ENCODE data around the gene CDC42BPB. TPM values are rescaled to one million over a fixed set of nuclear protein-coding genes. Genes with fewer than 3 reads are reported as not detected.

Gene CDC42BPB
- total and polyA plus RNA-seq, 2 of the 4 experiments (the other 2 are of a cell fraction): 49.1 to 81.4 TPM

GRCh38 chr14:103022002-103022684, 35.2 kb downstream of the CDC42BPB start:
- Histone ChIP-seq H3K36me3 (ENCODE audit: control insufficient read depth, insufficient read depth, low read length) (peaks cover 3% of the 10 kb centered on the region), H3K23ac (ENCODE audit: low read depth, low read length) (peak overlapping the region; percentile 45), H3K4me3 (ENCODE audit: insufficient read depth, low read depth, low read length) (no peak overlapping the region), H4K20me1 (ENCODE audit: insufficient read depth, low read length) (peaks cover 58% of the 10 kb centered on the region), H2BK20ac (ENCODE audit: low read depth, low read length) (peak overlapping the region; percentile 5; the same call in 1 of the 2 replicates), H2AK9ac (replicated peaks; ENCODE audit: low read depth, low read length, poor library complexity) (peak overlapping the region; percentile 74), H4K5ac (ENCODE audit: low read depth, low read length) (no peak overlapping the region), H3K27me3 (ENCODE audit: control insufficient read depth, insufficient read depth, low read length) (no peaks in the 10 kb centered on the region), H3K4me2 (ENCODE audit: low read depth, low read length) (peak overlapping the region; percentile 59), H3K9me1 (ENCODE audit: insufficient read depth, low read length) (peaks cover 30% of the 10 kb centered on the region), H2BK5ac (ENCODE audit: low read depth, low read length, poor library complexity, severe bottlenecking) (peak overlapping the region; percentile 56), H3K18ac (ENCODE audit: low read depth, low read length) (no peak overlapping the region), H2AFZ (replicated peaks; ENCODE audit: low read length, poor library complexity) (peak overlapping the region; percentile 70), H3K4ac (ENCODE audit: low read depth, low read length) (peak overlapping the region; percentile 61), H2BK15ac (ENCODE audit: low read depth, low read length) (no peak overlapping the region), H3K56ac (ENCODE audit: extremely low read depth, insufficient read depth, low read length) (no peak overlapping the region), H3K4me1 (ENCODE audit: control insufficient read depth, insufficient read depth, low read length) (peaks cover 19% of the 10 kb centered on the region), H3K9ac (ENCODE audit: low read depth, low read length) (no peak overlapping the region), H2BK120ac (ENCODE audit: low read depth, low read length) (peak overlapping the region; percentile 50; the same call in 1 of the 2 replicates), H2AK5ac (ENCODE audit: low read depth, low read length) (peak overlapping the region; percentile 74), H3K14ac (replicated peaks; ENCODE audit: low read depth, low read length) (peak overlapping the region; percentile 57), H3K27ac (ENCODE audit: insufficient read depth, low read length) (peak overlapping the region; percentile 34), H3K79me1 (ENCODE audit: low read depth in 1 of 2, low read length in 2 of 2) (peaks cover 29 to 76% of the 10 kb centered on the region in 2 experiments; a peak in 3 of 4 replicates), H4K8ac (ENCODE audit: low read depth in 2 of 2, low read length in 2 of 2) (peak overlapping the region in 1 of 2 experiments; percentile 82; a peak in 2 of 4 replicates), H3K9me3 (ENCODE audit: control insufficient read depth, insufficient read depth, low read length) (no peaks in the 10 kb centered on the region), H4K91ac (ENCODE audit: insufficient read depth, low read depth, low read length) (peak overlapping the region; percentile 4; the same call in 1 of the 2 replicates)
- WGBS, 2 experiments (ENCODE audit: extremely low coverage in 2 of 2, insufficient read length in 1 of 2): 71% methylated on average over 5 of the region's 12 CpGs; no CpG with 5 or more reads in 1 of the 2 experiments
- peak; percentile 48 for DNase-seq
- dilution Hi-C loops (cut with HindIII; ENCODE audit: low sequenced_read_pairs, unreplicated experiment) (no loop called here), intact Hi-C loops (cut with micrococcal nuclease) (loop anchor here (5.0 kb wide), 1 partner anchor 35 kb away; the partner anchor contains the start of gene CDC42BPB), in situ Hi-C loops (cut with MboI; ENCODE audit: low sequenced_read_pairs) (no loop called here)
- peak; percentile 64 for ATAC-seq (ENCODE audit: low read depth)
- ChIA-PET CTCF (interaction anchor here (0.6 kb wide), 2 partner anchors 58 to 139 kb away, joined by 3 read pairs; no protein-coding TSS in a partner anchor), POLR2A (ENCODE audit: unreplicated experiment) (no interaction called here)
- TF ChIP-seq BHLHE40 (IDR thresholded peaks at IDR 0.05; ENCODE audit: low read depth, low read length) (peak; percentile 78), RAD21 (IDR thresholded peaks at IDR 0.05; ENCODE audit: low read length) (no peak)
- no TSS peak for BruUV-seq (replicated peaks)
